LHCN-M2 (cell line): ENCODE measurements around the gene ADGRV1. TPM values are rescaled to one million over a fixed set of nuclear protein-coding genes. Genes with fewer than 3 reads are reported as not detected.
"Not testable (repeated sequence)": the region's sequence is repeated elsewhere in the genome, so short reads cannot be mapped to it uniquely, and the experiment has no call there.

Source experiments
- DNase-seq: peaks from one replicate; pipeline ENCODE4 v3.0.0-alpha.2; 2012; ENCODE audit warnings: low read depth
- total RNA-seq: library from RNA; depleted of rRNA; stranded (reverse); fragments of >200 nt; gene quantifications from 2 replicates; pipeline ENCODE4 v1.2.3, GENCODE V29; 2014

Gene ADGRV1
- total RNA-seq, 1 experiment from 2014 or later = 0.17 TPM

DNA sequence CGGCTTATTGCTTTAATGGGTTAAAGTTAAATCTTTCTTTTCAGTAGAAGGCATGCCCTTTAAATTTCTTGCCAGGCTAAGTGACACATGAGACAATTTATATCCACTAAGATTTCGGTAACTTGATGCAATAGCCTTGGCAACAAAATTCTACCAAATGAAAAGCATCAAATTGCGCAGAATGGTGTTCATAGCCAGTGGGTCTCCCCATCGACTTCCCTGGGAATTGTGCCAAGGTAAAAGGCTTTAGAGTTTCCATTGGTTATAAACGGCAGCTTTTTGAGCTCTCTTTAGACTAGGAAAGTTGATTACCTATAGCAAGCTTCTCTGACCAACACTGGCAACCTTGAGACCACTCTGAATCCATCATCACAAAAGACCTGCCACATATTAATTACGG lies 466.1 kb downstream of the ADGRV1 start:
- DNase-seq = no peak

DNA sequence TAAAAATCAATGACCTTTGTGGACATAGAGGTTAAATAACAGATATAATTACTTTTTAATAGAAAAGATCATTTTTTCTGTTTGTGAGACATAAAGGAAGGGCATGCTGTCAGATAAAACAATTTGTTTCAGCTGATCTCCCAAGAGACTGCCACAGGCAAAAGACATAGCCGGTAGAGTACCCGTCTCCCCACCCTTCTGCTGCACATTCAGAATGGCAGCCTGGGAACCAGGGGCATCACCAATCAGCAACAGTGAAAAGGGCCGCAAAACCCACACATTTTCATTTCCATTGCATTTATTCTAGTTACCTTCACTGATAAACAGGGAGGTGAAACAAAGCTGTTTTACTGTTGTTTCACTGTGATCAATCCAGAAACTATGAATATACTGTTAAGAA lies 466.9 kb downstream of the ADGRV1 start:
- DNase-seq = no peak

- DNase-seq = no peak
These were observed 467.4 kb downstream of the ADGRV1 start for GRCh38 chr5:91025956-91026355.

DNA sequence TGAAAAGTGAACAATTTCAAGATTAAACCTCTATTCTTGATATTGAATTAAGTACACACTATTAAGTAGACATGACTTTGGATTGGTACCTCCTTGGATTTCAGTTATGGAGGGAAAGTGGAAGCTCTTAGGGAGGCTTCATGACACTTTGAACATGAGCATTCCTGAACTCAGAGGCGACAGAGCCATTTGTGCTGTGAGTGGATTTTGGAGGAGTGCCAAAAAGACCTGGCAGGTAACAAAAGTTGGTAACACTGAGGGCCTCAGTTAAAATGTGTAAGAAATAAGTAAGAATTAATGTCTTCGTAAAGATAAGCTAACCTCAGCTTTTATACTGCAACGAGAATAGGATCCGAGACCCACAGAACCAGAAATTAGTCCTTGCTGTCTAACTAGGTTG lies 467.9 kb downstream of the ADGRV1 start:
- no peak for DNase-seq

- no peak for DNase-seq
These were observed 469.0 kb downstream of the ADGRV1 start for GRCh38 chr5:91027405-91028139.

DNA sequence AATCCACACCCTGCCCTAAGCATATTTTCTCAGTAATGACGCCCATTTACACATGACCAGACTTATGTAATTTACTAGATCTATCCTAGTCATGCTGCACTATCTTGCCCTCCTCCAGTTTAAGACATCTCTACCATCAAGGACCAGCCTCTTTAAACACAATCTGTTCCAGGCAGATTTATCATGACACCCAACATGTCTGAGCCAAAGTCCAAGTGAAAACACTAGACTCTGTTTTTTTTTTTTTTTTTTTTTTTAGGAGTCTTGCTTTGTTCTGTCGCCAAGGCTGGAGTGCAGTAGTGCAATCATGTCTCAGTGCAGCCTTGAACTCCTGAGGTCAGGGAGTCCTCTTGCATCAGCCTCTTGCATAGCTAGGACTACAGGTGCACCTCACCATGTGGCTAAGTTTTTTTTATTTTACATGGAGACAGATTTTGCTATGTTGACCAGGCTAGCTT lies 469.9 kb downstream of the ADGRV1 start:
- DNase-seq = no peak

DNA sequence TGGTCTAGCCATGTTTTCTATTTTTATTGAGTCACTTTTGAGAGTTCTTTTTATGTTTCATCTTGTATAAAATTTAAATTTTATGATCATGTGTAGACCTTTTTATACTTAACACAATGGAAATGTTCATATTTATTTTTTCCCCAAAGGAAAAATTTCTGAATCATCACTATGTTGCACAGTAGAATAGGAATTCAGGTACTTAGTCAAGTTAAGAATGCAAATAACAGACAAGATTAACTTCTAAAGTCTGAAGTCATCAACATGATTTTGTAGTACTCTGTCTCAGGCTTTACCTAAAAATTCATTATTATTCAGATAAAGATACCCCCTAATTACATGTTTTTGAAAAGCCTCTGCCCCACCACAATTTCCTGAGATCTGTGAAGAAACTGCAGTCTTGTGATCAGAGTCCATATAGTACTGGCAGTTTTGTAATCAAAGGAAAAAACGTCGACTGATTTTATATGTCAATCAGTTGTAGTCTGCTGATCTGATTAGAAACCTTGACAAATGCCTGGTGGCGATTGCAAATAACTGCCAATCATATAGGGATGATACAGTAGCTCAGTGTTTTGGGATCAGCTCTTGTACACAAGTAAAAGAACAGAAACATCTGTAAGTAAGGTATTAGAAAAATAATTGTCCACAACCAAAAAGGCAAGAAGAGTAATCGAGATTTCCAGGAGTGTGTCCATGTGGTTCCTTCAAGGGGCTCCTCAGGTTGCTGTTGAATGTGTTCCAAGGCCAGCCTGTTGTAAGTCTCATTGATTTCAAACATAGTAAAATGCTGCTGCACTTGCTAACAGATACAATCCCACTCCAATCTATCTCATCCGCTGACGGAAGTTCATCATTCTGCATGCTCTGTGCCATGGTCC lies 472.2 kb downstream of the ADGRV1 start:
- DNase-seq = no peak

- DNase-seq = no peak
These were observed 472.8 kb downstream of the ADGRV1 start for GRCh38 chr5:91031402-91031752.

GRCh38 chr5:91032125-91032524 lies 473.5 kb downstream of the ADGRV1 start:
- DNase-seq = no peak

DNA sequence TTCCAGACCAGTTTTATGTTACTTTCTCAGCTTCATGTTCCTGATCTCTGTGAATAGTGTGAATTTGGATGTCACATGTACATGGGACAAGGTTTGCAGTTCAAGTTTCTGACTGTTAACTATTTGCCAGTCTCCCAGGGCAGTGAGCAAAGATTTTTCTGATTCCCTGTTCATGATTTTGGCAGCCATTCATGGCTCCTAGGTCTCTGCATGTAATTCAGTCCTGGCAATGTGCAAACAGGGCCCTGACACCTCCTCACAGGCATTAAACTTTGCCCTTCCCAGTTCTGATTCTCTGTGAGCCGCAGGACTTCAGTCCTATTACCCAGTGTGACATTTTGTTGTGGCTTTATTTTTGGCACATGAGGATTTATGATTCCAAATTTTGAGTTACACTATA lies 474.8 kb downstream of the ADGRV1 start:
- no peak for DNase-seq

GRCh38 chr5:91038180-91038808 lies 479.7 kb downstream of the ADGRV1 start:
- DNase-seq = peak; percentile 36

- not testable (repeated sequence) for DNase-seq
These were observed 482.5 kb downstream of the ADGRV1 start for GRCh38 chr5:91041132-91041531.

DNA sequence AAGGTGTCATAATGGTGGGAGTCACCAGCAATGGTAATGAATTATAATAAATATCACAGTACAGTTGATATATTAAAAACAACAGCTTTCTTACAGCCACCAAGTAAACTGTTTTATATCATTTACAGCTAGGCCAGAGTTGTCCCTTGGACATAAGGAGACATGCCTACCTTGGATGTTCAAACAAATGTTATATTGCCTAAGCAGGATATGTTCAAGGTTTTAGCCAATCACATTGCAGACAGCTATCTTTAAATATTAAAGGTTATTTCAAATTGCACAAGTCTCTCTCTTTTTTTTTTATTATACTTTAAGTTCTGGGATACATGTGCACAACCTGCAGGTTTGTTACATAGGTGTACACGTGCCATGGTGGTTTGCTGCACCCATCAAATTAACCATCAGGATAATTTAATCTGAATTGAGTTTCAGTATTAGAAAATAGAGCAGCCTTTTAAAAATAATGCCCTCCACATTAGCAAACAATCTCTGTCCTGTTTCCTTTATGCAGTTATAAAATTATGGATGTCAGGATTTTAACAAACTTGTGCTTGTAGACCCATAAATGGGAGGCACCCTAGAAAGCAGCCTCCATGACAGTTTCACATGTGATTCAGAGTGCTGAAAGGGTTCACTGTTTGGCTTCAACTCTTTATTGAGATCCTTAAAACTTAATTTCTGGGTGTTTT lies 483.8 kb downstream of the ADGRV1 start:
- no peak for DNase-seq

- DNase-seq = no peak
These were observed 484.3 kb downstream of the ADGRV1 start for GRCh38 chr5:91042936-91043255.

- no peak for DNase-seq
These were observed 489.5 kb downstream of the ADGRV1 start for GRCh38 chr5:91048073-91048472.

DNA sequence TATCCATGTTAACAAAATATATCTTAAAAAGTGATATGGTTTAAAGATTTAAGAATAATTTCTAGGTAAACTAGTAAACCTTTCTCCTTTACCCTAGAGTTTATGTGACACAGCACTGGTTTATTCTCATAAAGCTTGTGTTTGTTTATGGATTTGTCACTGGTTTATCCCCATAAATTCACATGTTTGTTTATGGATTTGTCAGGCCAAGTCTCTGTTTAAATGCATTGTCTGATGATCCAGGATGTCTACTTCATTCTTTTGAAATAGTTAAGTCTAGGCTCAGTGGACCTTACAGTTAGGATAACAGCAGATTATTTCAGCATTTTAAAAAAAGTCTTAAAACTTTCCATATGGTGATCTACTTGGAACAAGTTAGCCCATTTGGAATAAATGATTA lies 490.5 kb downstream of the ADGRV1 start:
- no peak for DNase-seq

- peak; percentile 49 for DNase-seq
These were observed 491.2 kb downstream of the ADGRV1 start for GRCh38 chr5:91049800-91050199.

- not testable (repeated sequence) for DNase-seq
These were observed 493.8 kb downstream of the ADGRV1 start for GRCh38 chr5:91052411-91052810.

DNA sequence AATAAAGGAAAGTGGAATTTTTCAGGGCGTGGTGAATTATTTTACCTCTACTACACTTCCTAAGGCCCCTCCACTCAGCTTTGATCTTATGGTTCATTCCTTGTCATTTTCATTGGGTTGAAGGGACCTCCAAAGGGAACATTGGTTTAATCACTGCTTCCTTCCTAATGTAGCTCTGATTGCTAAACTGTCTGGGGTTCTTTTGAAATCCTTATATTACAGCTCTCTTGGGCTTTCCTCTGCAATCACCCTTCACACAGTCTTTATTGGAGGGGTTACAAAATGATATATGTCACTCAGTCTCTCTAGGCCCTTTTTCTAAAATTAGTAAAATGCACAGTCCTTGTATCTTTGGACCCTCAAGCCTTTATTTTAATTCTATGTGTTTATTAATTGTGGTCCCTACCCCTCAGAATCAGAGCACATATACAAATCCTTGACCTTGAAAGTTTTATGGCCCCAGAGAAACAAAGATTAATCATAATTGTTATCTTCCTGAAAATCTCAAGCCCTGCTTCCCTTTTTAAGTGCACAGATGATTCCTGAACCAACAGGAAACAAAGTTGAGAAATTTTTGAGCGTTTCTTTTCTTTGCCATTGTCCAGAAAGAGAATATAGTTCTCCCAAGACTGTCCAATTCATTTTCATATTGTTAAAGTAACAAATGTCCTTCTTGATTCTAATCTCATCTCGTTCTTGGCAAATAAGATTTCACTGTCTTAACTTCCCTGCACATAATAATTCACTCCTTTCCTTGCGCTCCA lies 494.6 kb downstream of the ADGRV1 start:
- DNase-seq = no peak

DNA sequence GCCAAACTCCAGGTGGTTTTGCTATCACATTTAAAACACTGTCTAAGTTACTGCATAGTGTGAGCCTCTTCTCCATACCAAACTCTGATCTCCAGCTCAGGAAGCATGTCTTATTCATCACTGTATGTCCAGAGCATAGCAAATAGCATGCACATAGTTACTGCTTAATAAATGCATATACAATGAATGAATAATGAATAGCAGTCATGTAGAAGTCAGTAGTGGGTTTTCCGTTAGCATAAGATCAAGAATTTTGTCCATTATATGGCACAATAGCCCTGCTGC lies 495.1 kb downstream of the ADGRV1 start:
- DNase-seq = no peak

- no peak for DNase-seq
These were observed 499.6 kb downstream of the ADGRV1 start for GRCh38 chr5:91058155-91058554.
